Lower leg skin (tissue), 3 donors: ENCODE data around the gene TRPV6.

Source experiments
- POLR2A ChIP-seq, 2 donors: fragments of 450-650 bp; IDR thresholded peaks; one replicate each; pipeline ENCODE4 v1.6.1; 2016 to 2017; ENCODE audit warnings: antibody characterized with exemption in 2 of 2, mild to moderate bottlenecking in 1 of 2, moderate library complexity in 1 of 2
- TF ChIP-seq, protein P1 (sequence below), 3 donors: fragments of 450-650 bp; IDR thresholded peaks; one replicate each; pipeline ENCODE4 v1.5.1; 2016; ENCODE audit warnings: antibody characterized with exemption in 3 of 3, mild to moderate bottlenecking in 3 of 3, moderate library complexity in 2 of 3

DNA sequence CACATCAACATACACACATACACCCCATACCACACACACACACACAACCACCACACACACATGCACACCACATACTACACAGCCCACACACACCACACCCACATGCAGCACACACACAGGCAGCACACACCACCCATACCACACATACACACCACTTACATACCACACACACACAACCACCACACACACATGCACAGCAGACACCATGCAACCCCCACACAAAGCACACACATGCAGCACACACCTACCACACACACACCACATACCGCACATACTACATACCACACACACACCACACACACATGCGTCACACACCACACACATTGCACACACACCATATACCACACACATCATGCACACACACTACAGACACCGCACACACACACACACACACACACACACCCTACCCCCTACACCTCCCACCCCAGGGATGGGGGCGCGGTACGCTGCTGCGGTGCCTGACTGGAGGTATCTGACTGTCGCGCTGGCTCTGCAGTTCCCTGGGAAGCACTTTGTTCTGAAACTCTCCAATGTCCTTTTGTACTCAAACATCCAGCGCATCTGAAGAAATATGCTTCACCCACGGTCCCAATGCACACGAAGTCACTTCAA lies 5.4 kb upstream of the TRPV6 start:
- TF ChIP-seq, protein P1, sequence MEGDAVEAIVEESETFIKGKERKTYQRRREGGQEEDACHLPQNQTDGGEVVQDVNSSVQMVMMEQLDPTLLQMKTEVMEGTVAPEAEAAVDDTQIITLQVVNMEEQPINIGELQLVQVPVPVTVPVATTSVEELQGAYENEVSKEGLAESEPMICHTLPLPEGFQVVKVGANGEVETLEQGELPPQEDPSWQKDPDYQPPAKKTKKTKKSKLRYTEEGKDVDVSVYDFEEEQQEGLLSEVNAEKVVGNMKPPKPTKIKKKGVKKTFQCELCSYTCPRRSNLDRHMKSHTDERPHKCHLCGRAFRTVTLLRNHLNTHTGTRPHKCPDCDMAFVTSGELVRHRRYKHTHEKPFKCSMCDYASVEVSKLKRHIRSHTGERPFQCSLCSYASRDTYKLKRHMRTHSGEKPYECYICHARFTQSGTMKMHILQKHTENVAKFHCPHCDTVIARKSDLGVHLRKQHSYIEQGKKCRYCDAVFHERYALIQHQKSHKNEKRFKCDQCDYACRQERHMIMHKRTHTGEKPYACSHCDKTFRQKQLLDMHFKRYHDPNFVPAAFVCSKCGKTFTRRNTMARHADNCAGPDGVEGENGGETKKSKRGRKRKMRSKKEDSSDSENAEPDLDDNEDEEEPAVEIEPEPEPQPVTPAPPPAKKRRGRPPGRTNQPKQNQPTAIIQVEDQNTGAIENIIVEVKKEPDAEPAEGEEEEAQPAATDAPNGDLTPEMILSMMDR (IDR thresholded peaks at IDR 0.05): no peak
- TF ChIP-seq POLR2A (IDR thresholded peaks at IDR 0.05): no peak
